OCI-LY7 (cell line): ENCODE data around the gene NPAT. TPM values are rescaled to one million over a fixed set of nuclear protein-coding genes. Genes with fewer than 3 reads are reported as not detected.

ENCODE experiments used
- Bru-seq: library from RNA; stranded (reverse); fragments of 400-500 nt; gene quantifications from one replicate; lab custom pipeline; 2021; lab: Mats Ljungman, UMichigan
- BruChase-seq, 2 experiments: library from RNA; stranded (reverse); fragments of 400-500 nt; gene quantifications; one replicate each; lab custom pipeline; 2021; lab: Mats Ljungman, UMichigan
- BruUV-seq: library from RNA; stranded (reverse); fragments of 400-500 nt; replicated peaks from 2 replicates; lab custom pipeline; 2021; lab: Mats Ljungman, UMichigan
- CTCF ChIA-PET: fragments of 300-600 bp; sonication (Branson Sonifier 250); formaldehyde crosslinking; loops from one replicate; lab custom pipeline; 2022; ENCODE audit warnings: antibody characterized with exemption; ENCODE audit not compliant: unreplicated experiment; lab: Charles Lee
- POLR2A ChIA-PET: fragments of 300-600 bp; sonication (Branson Sonifier 250); formaldehyde crosslinking; loops from one replicate; lab custom pipeline; 2022; ENCODE audit warnings: antibody characterized with exemption; lab: Charles Lee
- DNase-seq: peaks from one replicate; pipeline ENCODE4 v3.0.0-alpha.2; 2015; ENCODE audit warnings: low spot score
- H2AFZ ChIP-seq: fragments of 200-600 bp; sonication (generic), shearing (Covaris generic); 2 replicates; pipeline ENCODE4 v1.6.1; 2014; ENCODE audit warnings: mild to moderate bottlenecking, antibody characterized with exemption, low read length, moderate library complexity
- H3K27ac ChIP-seq: fragments of 200-600 bp; sonication (generic); 2 replicates; pipeline ENCODE4 v1.5.1; 2014; ENCODE audit warnings: mixed run types, low read depth, mild to moderate bottlenecking, moderate library complexity, low read length, inconsistent platforms; ENCODE audit not compliant: poor library complexity, severe bottlenecking
- H3K36me3 ChIP-seq: fragments of 200-600 bp; sonication (generic); 2 replicates; pipeline ENCODE4 v1.6.1; 2014; ENCODE audit warnings: mild to moderate bottlenecking, antibody characterized with exemption, low read length, moderate library complexity, mixed read lengths; ENCODE audit not compliant: insufficient read depth
- H3K4me1 ChIP-seq: fragments of 200-600 bp; sonication (generic); 2 replicates; pipeline ENCODE4 v1.5.1; 2014; ENCODE audit warnings: mild to moderate bottlenecking, low read length; ENCODE audit not compliant: insufficient read depth, poor library complexity, severe bottlenecking
- H3K4me2 ChIP-seq: fragments of 200-600 bp; sonication (generic); 2 replicates; pipeline ENCODE4 v1.6.1; 2014; ENCODE audit warnings: mild to moderate bottlenecking, low read length
- H3K4me3 ChIP-seq: fragments of 200-600 bp; sonication (generic); 2 replicates; pipeline ENCODE4 v1.5.1; 2014; ENCODE audit warnings: mild to moderate bottlenecking, low read depth, low read length; ENCODE audit not compliant: poor library complexity, severe bottlenecking
- H3K79me2 ChIP-seq: fragments of 200-600 bp; sonication (generic); 2 replicates; pipeline ENCODE4 v1.6.1; 2016; ENCODE audit warnings: low read depth, mild to moderate bottlenecking, low read length, moderate library complexity, mixed read lengths; ENCODE audit not compliant: insufficient read depth
- H3K9me2 ChIP-seq: fragments of 200-600 bp; sonication (generic); 2 replicates; pipeline ENCODE4 v1.6.1; 2016; ENCODE audit warnings: mild to moderate bottlenecking, low read length, mixed read lengths; ENCODE audit not compliant: insufficient read depth
- H3K9me3 ChIP-seq: fragments of 200-600 bp; sonication (generic); 2 replicates; pipeline ENCODE4 v1.6.1; 2014; ENCODE audit warnings: mild to moderate bottlenecking, mixed run types, low read length, mixed read lengths
- H4K20me1 ChIP-seq: fragments of 200-600 bp; sonication (generic); 2 replicates; pipeline ENCODE4 v1.6.1; 2014; ENCODE audit warnings: mild to moderate bottlenecking, antibody characterized with exemption, low read length, moderate library complexity, mixed read lengths; ENCODE audit not compliant: insufficient read depth
- EZH2phosphoT487 ChIP-seq: fragments of 200-600 bp; sonication (generic); IDR thresholded peaks from 2 replicates; pipeline ENCODE4 v1.6.1; 2018; ENCODE audit warnings: low read depth, borderline replicate concordance, mild to moderate bottlenecking, mixed run types, antibody characterized with exemption, low read length, moderate library complexity, mixed read lengths
- intact Hi-C: fragments of 100-400 bp; cut with micrococcal nuclease; formaldehyde crosslinking; loops from one replicate; pipeline ENCODE4 v1.10.0; 2022; ENCODE audit not compliant: unreplicated experiment
- long read RNA-seq: library from polyadenylated mRNA; stranded (forward); transcript quantifications from one replicate; pipeline ENCODE4 v2.0.0, GENCODE V29; 2022
- total RNA-seq, 2 experiments: library from RNA; depleted of rRNA in 1 of 2; stranded (reverse); fragments of >200 nt in 1 of 2; shearing (Covaris generic) in 1 of 2; gene quantifications; 2 replicates each; pipeline ENCODE4 v1.2.3, GENCODE V29; 2014 to 2022
- TF ChIP-seq, protein P1 (sequence below): fragments of 200-600 bp; sonication (generic); conservative IDR thresholded peaks from 2 replicates; pipeline ENCODE4 v1.5.1; 2014; ENCODE audit warnings: mild to moderate bottlenecking, antibody characterized with exemption, low read length, moderate library complexity, mixed read lengths

Gene NPAT
- total RNA-seq (2014; rRNA removed; shearing (Covaris generic)) (19.2 and 22.6 TPM in 2 replicates), total RNA-seq (2022) (26.9 and 35.8 TPM in 2 replicates), Bru-seq, nascent RNA (percentile 91 among the genes with signal in this experiment), BruChase-seq, experiment 1, labeled RNA remaining after a 6-hour chase (percentile 79 among the genes with signal in this experiment), BruChase-seq, experiment 2, labeled RNA remaining after a 2-hour chase (percentile 86 among the genes with signal in this experiment)
- long read RNA-seq, full-length matches to known transcripts = 1 of 12 reads
- long read RNA-seq, partial matches to known transcripts = 4 of 12 reads
- long read RNA-seq, other reads (novel, unspliced or antisense) = 7 of 12 reads

DNA sequence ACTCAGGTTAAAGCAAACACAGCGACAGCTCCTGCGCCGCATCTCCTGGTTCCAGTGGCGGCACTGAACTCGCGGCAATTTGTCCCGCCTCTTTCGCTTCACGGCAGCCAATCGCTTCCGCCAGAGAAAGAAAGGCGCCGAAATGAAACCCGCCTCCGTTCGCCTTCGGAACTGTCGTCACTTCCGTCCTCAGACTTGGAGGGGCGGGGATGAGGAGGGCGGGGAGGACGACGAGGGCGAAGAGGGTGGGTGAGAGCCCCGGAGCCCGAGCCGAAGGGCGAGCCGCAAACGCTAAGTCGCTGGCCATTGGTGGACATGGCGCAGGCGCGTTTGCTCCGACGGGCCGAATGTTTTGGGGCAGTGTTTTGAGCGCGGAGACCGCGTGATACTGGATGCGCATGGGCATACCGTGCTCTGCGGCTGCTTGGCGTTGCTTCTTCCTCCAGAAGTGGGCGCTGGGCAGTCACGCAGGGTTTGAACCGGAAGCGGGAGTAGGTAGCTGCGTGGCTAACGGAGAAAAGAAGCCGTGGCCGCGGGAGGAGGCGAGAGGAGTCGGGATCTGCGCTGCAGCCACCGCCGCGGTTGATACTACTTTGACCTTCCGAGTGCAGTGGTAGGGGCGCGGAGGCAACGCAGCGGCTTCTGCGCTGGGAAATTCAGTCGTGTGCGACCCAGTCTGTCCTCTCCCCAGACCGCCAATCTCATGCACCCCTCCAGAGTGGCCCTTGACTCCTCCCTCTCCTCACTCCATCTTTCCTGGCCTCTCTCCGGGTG, at the start of gene NPAT, which contains the start of gene ATM:
TSS of gene NPAT (minus strand) at position 65 of the 774 bp plus-strand sequence. CDS start 102 bp downstream, outside the sequence.
TSS of gene ATM (plus strand) at position 494 of the 774 bp plus-strand sequence. CDS start 4,558 bp downstream, outside the sequence.
- ChIA-PET CTCF (no interaction called here), POLR2A (interaction anchor here (0.5 to 5.5 kb wide), 7 partner anchors 9 to 84 kb away, joined by 3 to 58 read pairs (median 4); no protein-coding TSS in a partner anchor)
- H3K4me2 ChIP-seq = peak within 1 kb of the TSS; percentile 96
- peak within 1 kb of the TSS; percentile 54; the same call in 1 of the 2 replicates for H2AFZ ChIP-seq
- peaks cover 38% of the 10 kb centered on the region for H4K20me1 ChIP-seq
- H3K9me3 ChIP-seq = no peaks in the 10 kb centered on the region
- peaks cover 92% of the 10 kb centered on the region for H3K79me2 ChIP-seq
- peak within 1 kb of the TSS; percentile 93 for H3K4me3 ChIP-seq
- DNase-seq = peak; percentile 98
- H3K36me3 ChIP-seq = peaks cover 47% of the 10 kb centered on the region
- no peaks in the 10 kb centered on the region for H3K9me2 ChIP-seq
- no peak for TF ChIP-seq EZH2phosphoT487
- TF ChIP-seq, protein P1, sequence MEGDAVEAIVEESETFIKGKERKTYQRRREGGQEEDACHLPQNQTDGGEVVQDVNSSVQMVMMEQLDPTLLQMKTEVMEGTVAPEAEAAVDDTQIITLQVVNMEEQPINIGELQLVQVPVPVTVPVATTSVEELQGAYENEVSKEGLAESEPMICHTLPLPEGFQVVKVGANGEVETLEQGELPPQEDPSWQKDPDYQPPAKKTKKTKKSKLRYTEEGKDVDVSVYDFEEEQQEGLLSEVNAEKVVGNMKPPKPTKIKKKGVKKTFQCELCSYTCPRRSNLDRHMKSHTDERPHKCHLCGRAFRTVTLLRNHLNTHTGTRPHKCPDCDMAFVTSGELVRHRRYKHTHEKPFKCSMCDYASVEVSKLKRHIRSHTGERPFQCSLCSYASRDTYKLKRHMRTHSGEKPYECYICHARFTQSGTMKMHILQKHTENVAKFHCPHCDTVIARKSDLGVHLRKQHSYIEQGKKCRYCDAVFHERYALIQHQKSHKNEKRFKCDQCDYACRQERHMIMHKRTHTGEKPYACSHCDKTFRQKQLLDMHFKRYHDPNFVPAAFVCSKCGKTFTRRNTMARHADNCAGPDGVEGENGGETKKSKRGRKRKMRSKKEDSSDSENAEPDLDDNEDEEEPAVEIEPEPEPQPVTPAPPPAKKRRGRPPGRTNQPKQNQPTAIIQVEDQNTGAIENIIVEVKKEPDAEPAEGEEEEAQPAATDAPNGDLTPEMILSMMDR = peak; percentile 79
- peak within 1 kb of the TSS; percentile 90 for H3K27ac ChIP-seq
- intact Hi-C loops = loop anchor here (1.0 to 10.0 kb wide), 6 partner anchors 61 to 658 kb away; partner anchors contain the start of genes ACAT1, ALKBH8, C11orf65 and CUL5
- H3K4me1 ChIP-seq = peaks cover 40% of the 10 kb centered on the region
- BruUV-seq = no TSS peak

DNA sequence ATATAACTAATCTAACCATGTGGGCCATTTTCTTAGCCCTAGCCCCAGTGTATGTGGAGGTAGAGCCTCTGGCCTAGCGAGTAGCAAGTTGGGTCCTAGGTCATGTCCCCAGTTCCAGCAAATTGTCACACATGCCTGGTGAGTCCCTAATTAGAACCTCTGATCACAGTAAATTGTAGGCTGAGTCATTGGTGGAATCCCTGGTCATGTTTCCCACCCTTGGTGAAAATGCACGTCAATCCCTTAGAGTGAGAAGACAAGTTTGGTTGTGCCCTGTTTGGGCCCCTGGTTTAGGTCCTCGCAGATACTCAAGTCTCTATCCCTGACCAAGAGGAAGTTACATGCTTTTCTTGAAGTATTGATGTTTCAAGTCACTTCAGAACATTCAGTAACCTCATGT, 47.1 kb upstream of the NPAT start:
- ChIA-PET CTCF (no interaction called here), POLR2A (no interaction called here)
- Histone ChIP-seq H3K9me2 (no peaks in the 10 kb centered on the region), H3K4me2 (no peak overlapping the region), H3K4me1 (no peaks in the 10 kb centered on the region), H3K9me3 (no peaks in the 10 kb centered on the region), H2AFZ (no peak overlapping the region), H3K4me3 (no peak overlapping the region), H3K79me2 (no peaks in the 10 kb centered on the region), H3K27ac (no peak overlapping the region), H4K20me1 (no peaks in the 10 kb centered on the region), H3K36me3 (peaks cover 71% of the 10 kb centered on the region)
- TF ChIP-seq, protein P1 = no peak
- TF ChIP-seq EZH2phosphoT487 = no peak
- intact Hi-C loops = no loop called here
- no peak for DNase-seq
- no TSS peak for BruUV-seq
